ENCODE results near the gene TNPO3. TPM values are rescaled to one million over a fixed set of nuclear protein-coding genes. Genes with fewer than 3 reads are reported as not detected.

The TNPO3 gene
- total RNA-seq, 6 experiments from 2014 or later = 15.2 to 30.2 (median 22.2) TPM

- no peaks in the 10 kb centered on the region for H3K27me3 ChIP-seq
- no peaks in the 10 kb centered on the region for H3K36me3 ChIP-seq
- intact Hi-C loops (cut with DNase I) = no loop called here
- no peak for TF ChIP-seq POLR2A (IDR thresholded peaks at IDR 0.05)
- no peak for TF ChIP-seq CTCF (IDR thresholded peaks at IDR 0.05)
- H3K4me3 ChIP-seq = no peak overlapping the region
- DNase-seq = no peak
- ATAC-seq = no peak
- H3K9me3 ChIP-seq = no peaks in the 10 kb centered on the region
- H3K4me1 ChIP-seq = peaks cover 0 to 41% (median 20%) of the 10 kb centered on the region in 4 donors
- WGBS (ENCODE audit: insufficient coverage, low coverage, low lambda C conversion rate, missing lambda C conversion rate) = 78% methylated on average over 6 of the region's 8 CpGs
- no peak overlapping the region for H3K27ac ChIP-seq
Measured at GRCh38 chr7:129098409-129099084, 43.6 kb upstream of the TNPO3 start.

DNA sequence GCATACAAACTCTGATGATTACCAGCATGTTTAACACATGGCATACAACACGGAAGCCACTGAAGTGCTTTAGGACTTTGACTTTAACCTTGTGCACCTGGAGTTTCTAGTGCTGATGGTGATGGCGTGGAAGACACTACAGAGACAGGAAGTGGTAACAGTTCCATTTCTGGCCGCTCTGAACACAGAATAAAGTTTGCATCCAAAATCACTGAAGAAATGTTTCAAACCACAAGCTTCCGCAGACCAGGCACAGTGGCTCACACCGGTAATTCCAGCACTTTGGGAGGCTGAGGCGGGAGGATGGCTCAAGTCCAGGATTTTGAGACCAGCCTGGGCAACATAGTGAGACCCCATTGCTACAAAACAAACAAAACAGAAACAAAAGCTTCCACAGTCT, 40.3 kb upstream of the TNPO3 start:
- no peaks in the 10 kb centered on the region for H3K9me3 ChIP-seq
- H3K4me1 ChIP-seq = peaks cover 0 to 19% (median 9%) of the 10 kb centered on the region in 4 donors
- TF ChIP-seq POLR2A (IDR thresholded peaks at IDR 0.05) (no peak), CTCF (IDR thresholded peaks at IDR 0.05) (no peak)
- intact Hi-C loops (cut with DNase I) = no loop called here
- H3K36me3 ChIP-seq = no peaks in the 10 kb centered on the region
- H3K27me3 ChIP-seq = no peaks in the 10 kb centered on the region
- no peak overlapping the region for H3K4me3 ChIP-seq
- H3K27ac ChIP-seq = no peak overlapping the region
- WGBS (ENCODE audit: insufficient coverage, low coverage, low lambda C conversion rate, missing lambda C conversion rate) = 33% methylated on average over 3 of the region's 6 CpGs
- DNase-seq = no peak
- ATAC-seq = no peak

DNA sequence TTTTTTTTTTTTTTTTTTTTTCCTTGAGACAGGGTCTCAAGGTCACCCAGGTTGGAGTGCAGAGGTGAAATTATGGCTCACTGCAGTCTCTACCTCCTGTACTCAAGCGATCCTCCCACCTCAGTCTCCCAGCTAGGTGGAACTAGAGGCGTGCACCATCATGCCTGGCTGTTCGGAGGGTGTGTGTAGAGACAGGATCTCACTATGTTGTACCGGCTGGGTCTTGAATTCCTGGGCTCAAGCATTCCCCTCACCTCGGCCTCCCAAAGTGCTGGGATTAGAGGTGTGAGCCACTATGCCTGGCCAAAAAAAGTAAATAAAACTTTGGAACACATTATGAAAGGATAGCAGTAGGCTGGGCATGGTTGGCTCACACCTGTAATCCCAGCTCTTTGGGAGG, 39.6 kb upstream of the TNPO3 start:
- H3K27me3 ChIP-seq = no peaks in the 10 kb centered on the region
- no peaks in the 10 kb centered on the region for H3K36me3 ChIP-seq
- DNase-seq (no peak), ATAC-seq (no peak)
- 63% methylated on average over 2 of the region's 5 CpGs for WGBS (ENCODE audit: insufficient coverage, low coverage, low lambda C conversion rate, missing lambda C conversion rate)
- H3K4me3 ChIP-seq = no peak overlapping the region
- H3K27ac ChIP-seq = no peak overlapping the region
- no peaks in the 10 kb centered on the region for H3K9me3 ChIP-seq
- TF ChIP-seq POLR2A (IDR thresholded peaks at IDR 0.05) (no peak), CTCF (IDR thresholded peaks at IDR 0.05) (no peak)
- intact Hi-C loops (cut with DNase I) = loop anchor here in 1 of 2 donors (5.0 kb wide), 1 partner anchor 182 kb away; the partner anchor contains the start of gene KCP
- peaks cover 0 to 21% (median 8%) of the 10 kb centered on the region in 4 donors for H3K4me1 ChIP-seq

GRCh38 chr7:129093867-129094456, 39.1 kb upstream of the TNPO3 start:
- H3K27me3 ChIP-seq = no peaks in the 10 kb centered on the region
- H3K4me3 ChIP-seq = no peak overlapping the region
- no peak overlapping the region for H3K27ac ChIP-seq
- no peak for ATAC-seq
- no peaks in the 10 kb centered on the region for H3K36me3 ChIP-seq
- WGBS (ENCODE audit: insufficient coverage, low coverage, low lambda C conversion rate, missing lambda C conversion rate) = 40% methylated on average over 1 of the region's 1 CpG
- peaks cover 0 to 20% (median 7%) of the 10 kb centered on the region in 4 donors for H3K4me1 ChIP-seq
- TF ChIP-seq POLR2A (IDR thresholded peaks at IDR 0.05) = no peak
- no peak for TF ChIP-seq CTCF (IDR thresholded peaks at IDR 0.05)
- H3K9me3 ChIP-seq = no peaks in the 10 kb centered on the region
- intact Hi-C loops (cut with DNase I) = loop anchor here in 1 of 2 donors (5.0 kb wide), 1 partner anchor 182 kb away; the partner anchor contains the start of gene KCP
- DNase-seq = no peak

All from right lobe of liver (tissue), 6 donors.